HG02870 (cell line): ENCODE results near the gene PDAP1.
A peak's percentile ranks its signal among the peaks of the same experiment; 100 is the strongest.
"Not testable (repeated sequence)": the region's sequence is repeated elsewhere in the genome, so short reads cannot be mapped to it uniquely, and the experiment has no call there.

Experiments used
- ATAC-seq: cut with Tn5 transposase; IDR thresholded peaks from one replicate; pipeline ENCODE4 v1.9.1; 2021; ENCODE audit warnings: mild to moderate bottlenecking, moderate library complexity; ENCODE audit not compliant: unreplicated experiment

PDAP1 gene

GRCh38 chr7:99408379-99409191, at the start of gene PDAP1, which contains the start of gene BUD31:
Gene PDAP1 (minus strand): TSS chr7:99408597. CDS start chr7:99408548, 49 bp downstream.
Gene BUD31 (plus strand): TSS chr7:99408969. CDS start chr7:99411093, 2,124 bp downstream.
- ATAC-seq: peak; percentile 68

GRCh38 chr7:99457650-99458493, 49.5 kb upstream of the PDAP1 start:
- ATAC-seq: no peak

GRCh38 chr7:99457050-99457649, 48.8 kb upstream of the PDAP1 start:
- no peak for ATAC-seq

- ATAC-seq: no peak
These were observed 47.9 kb upstream of the PDAP1 start for GRCh38 chr7:99456288-99456687.

GRCh38 chr7:99455874-99456273, 47.5 kb upstream of the PDAP1 start:
- no peak for ATAC-seq

- ATAC-seq: no peak
These were observed 44.7 kb upstream of the PDAP1 start for GRCh38 chr7:99453105-99453504.

- no peak for ATAC-seq
These were observed 44.1 kb upstream of the PDAP1 start for GRCh38 chr7:99452541-99452940.

GRCh38 chr7:99451936-99452335, 43.5 kb upstream of the PDAP1 start:
- ATAC-seq: no peak

- no peak for ATAC-seq
These were observed 40.9 kb upstream of the PDAP1 start for GRCh38 chr7:99449326-99449725.

- ATAC-seq: no peak
These were observed 40.5 kb upstream of the PDAP1 start for GRCh38 chr7:99448855-99449254.

- ATAC-seq: no peak
These were observed 39.5 kb upstream of the PDAP1 start for GRCh38 chr7:99447943-99448342.

- no peak for ATAC-seq
These were observed 37.7 kb upstream of the PDAP1 start for GRCh38 chr7:99446096-99446495.

GRCh38 chr7:99440195-99440594, 31.8 kb upstream of the PDAP1 start:
- no peak for ATAC-seq

- peak; percentile 84 for ATAC-seq
These were observed 30.4 kb upstream of the PDAP1 start, which contains the start of the genes CPSF4 and PTCD1 for GRCh38 chr7:99438573-99439480. Gene CPSF4 (plus strand): TSS chr7:99438943. CDS start chr7:99439083, 140 bp downstream. Gene PTCD1 (minus strand): TSS chr7:99438798. CDS start chr7:99435242, 3,556 bp downstream.

GRCh38 chr7:99437946-99438572, 29.7 kb upstream of the PDAP1 start:
- no peak for ATAC-seq

- ATAC-seq: no peak
These were observed 24.8 kb upstream of the PDAP1 start for GRCh38 chr7:99433158-99433557.

- not testable (repeated sequence) for ATAC-seq
These were observed 23.6 kb upstream of the PDAP1 start for GRCh38 chr7:99431756-99432540.

- no peak for ATAC-seq
These were observed 21.4 kb upstream of the PDAP1 start for GRCh38 chr7:99429756-99430155.
